Upper lobe of left lung (tissue), 4 donors: ENCODE results near the gene GBE1.

Experiments used
- CTCF ChIP-seq, 6 experiments: fragments of 450-650 bp in 4 of 6; fragments of 200-600 bp in 2 of 6; sonication (generic) in 2 of 6; IDR thresholded peaks; one replicate each; pipeline ENCODE4 v1.5.1; 2016 to 2019; ENCODE audit warnings: antibody characterized with exemption in 6 of 6
- POLR2A ChIP-seq, 4 donors: fragments of 450-650 bp; IDR thresholded peaks; one replicate each; pipeline ENCODE4 v1.5.1; 2016 to 2017; ENCODE audit warnings: antibody characterized with exemption in 4 of 4, mild to moderate bottlenecking in 2 of 4
- POLR2AphosphoS5 ChIP-seq, 2 donors: sonication (generic); formaldehyde crosslinking; IDR thresholded peaks; one replicate each; pipeline ENCODE4 v1.5.1; 2017; ENCODE audit warnings: antibody characterized with exemption in 2 of 2

GRCh38 chr3:81521855-81522254 is 239.6 kb downstream of the GBE1 start:
- no peak for TF ChIP-seq POLR2AphosphoS5 (IDR thresholded peaks at IDR 0.05)
- TF ChIP-seq CTCF (IDR thresholded peaks at IDR 0.05) = no peak
- TF ChIP-seq POLR2A (IDR thresholded peaks at IDR 0.05) = no peak
